Activated CD8-positive, alpha-beta T cell treated with anti-CD3 and anti-CD28 coated beads for 36 hours (primary cell): ENCODE measurements around the gene RAET1E. TPM values are rescaled to one million over a fixed set of nuclear protein-coding genes. Genes with fewer than 3 reads are reported as not detected.
"Not testable (repeated sequence)": the region's sequence is repeated elsewhere in the genome, so short reads cannot be mapped to it uniquely, and the experiment has no call there.

Source experiments
- ATAC-seq: fragments of 200-7000 bp; cut with Tn5 transposase; one replicate; pipeline ENCODE4 v1.10.0; 2021; ENCODE audit warnings: mild to moderate bottlenecking, moderate library complexity
- CTCF ChIA-PET: fragments of 350-600 bp; sonication (Branson Sonifier 250); formaldehyde crosslinking; loops from one replicate; lab custom pipeline; 2021; ENCODE audit warnings: antibody characterized with exemption; lab: Charles Lee
- POLR2A ChIA-PET: fragments of 350-600 bp; sonication (Branson Sonifier 250); formaldehyde crosslinking; loops from one replicate; lab custom pipeline; 2021; ENCODE audit warnings: antibody characterized with exemption; lab: Charles Lee
- DNase-seq: peaks from one replicate; pipeline ENCODE4 v3.0.0-alpha.2; 2020
- H3K27ac Mint-ChIP-seq: one replicate; pipeline ENCODE4 v1.8.0; 2021; ENCODE audit warnings: mild to moderate bottlenecking, mixed read lengths
- H3K27me3 Mint-ChIP-seq: one replicate; pipeline ENCODE4 v1.8.0; 2021; ENCODE audit warnings: mixed read lengths
- H3K36me3 Mint-ChIP-seq: one replicate; pipeline ENCODE4 v1.8.0; 2021; ENCODE audit warnings: low read depth, mixed read lengths
- H3K4me1 Mint-ChIP-seq: one replicate; pipeline ENCODE4 v1.8.0; 2021; ENCODE audit warnings: low read depth, mixed read lengths
- H3K4me3 Mint-ChIP-seq: one replicate; pipeline ENCODE4 v1.8.0; 2021; ENCODE audit warnings: mild to moderate bottlenecking, moderate library complexity, mixed read lengths
- H3K9me3 Mint-ChIP-seq: one replicate; pipeline ENCODE4 v1.8.0; 2021; ENCODE audit warnings: mixed read lengths
- intact Hi-C: fragments of 100-400 bp; cut with micrococcal nuclease; formaldehyde crosslinking; loops from one replicate; pipeline ENCODE4 v1.10.0; 2022
- total RNA-seq, 2 experiments: library from RNA; stranded (reverse); gene quantifications; one replicate each; pipeline ENCODE4 v1.2.3, GENCODE V29; 2021
- TF ChIP-seq, protein P1 (sequence below): fragments of 200-600 bp; IDR thresholded peaks from one replicate; pipeline ENCODE4 v1.8.0; 2022; ENCODE audit warnings: antibody characterized with exemption, mild to moderate bottlenecking

The RAET1E gene
- total RNA-seq, 2 experiments from 2014 or later = not detected

GRCh38 chr6:149909701-149910470 is 12.0 kb upstream of the RAET1E start:
- Mint-ChIP-seq H3K4me3 (no peak overlapping the region), H3K9me3 (peaks cover 8% of the 10 kb centered on the region), H3K27ac (no peak overlapping the region), H3K27me3 (peaks cover 12% of the 10 kb centered on the region), H3K36me3 (peaks cover 2% of the 10 kb centered on the region), H3K4me1 (no peaks in the 10 kb centered on the region)
- DNase-seq (no peak), ATAC-seq (no peak)
- TF ChIP-seq, protein P1, sequence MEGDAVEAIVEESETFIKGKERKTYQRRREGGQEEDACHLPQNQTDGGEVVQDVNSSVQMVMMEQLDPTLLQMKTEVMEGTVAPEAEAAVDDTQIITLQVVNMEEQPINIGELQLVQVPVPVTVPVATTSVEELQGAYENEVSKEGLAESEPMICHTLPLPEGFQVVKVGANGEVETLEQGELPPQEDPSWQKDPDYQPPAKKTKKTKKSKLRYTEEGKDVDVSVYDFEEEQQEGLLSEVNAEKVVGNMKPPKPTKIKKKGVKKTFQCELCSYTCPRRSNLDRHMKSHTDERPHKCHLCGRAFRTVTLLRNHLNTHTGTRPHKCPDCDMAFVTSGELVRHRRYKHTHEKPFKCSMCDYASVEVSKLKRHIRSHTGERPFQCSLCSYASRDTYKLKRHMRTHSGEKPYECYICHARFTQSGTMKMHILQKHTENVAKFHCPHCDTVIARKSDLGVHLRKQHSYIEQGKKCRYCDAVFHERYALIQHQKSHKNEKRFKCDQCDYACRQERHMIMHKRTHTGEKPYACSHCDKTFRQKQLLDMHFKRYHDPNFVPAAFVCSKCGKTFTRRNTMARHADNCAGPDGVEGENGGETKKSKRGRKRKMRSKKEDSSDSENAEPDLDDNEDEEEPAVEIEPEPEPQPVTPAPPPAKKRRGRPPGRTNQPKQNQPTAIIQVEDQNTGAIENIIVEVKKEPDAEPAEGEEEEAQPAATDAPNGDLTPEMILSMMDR = no peak
- CTCF ChIA-PET = no interaction called here
- intact Hi-C loops = no loop called here
- POLR2A ChIA-PET = no interaction called here

DNA sequence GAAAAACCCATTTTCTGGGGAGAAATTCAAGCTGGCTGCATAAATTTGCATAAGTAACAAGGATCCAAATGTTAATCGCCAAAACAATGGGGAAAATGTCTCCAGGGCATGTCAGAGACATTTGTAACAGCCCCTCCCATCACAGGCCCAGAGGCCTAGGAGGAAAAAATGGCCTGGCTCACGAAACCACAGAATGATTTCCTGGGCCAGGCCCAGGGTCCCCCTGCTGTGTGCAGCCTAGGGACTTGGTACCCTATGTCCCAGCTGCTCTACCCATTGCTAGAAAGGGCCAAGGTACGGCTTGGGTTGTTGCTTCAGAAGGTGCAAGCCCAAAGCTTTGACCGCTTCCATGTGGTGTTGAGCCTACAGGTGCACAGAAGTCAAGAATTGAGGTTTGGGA is 10.6 kb upstream of the RAET1E start:
- DNase-seq, POLR2A ChIA-PET, intact Hi-C loops, ATAC-seq, H3K27ac Mint-ChIP-seq, H3K4me1 Mint-ChIP-seq, CTCF ChIA-PET, H3K4me3 Mint-ChIP-seq, H3K36me3 Mint-ChIP-seq, H3K9me3 Mint-ChIP-seq: not testable (repeated sequence)
- H3K27me3 Mint-ChIP-seq = peaks cover 11% of the 10 kb centered on the region

GRCh38 chr6:149907317-149907716 is 9.4 kb upstream of the RAET1E start:
- intact Hi-C loops = no loop called here
- DNase-seq (no peak), ATAC-seq (no peak)
- Mint-ChIP-seq H3K4me3 (no peak overlapping the region), H3K27me3 (peaks cover 6% of the 10 kb centered on the region), H3K27ac (no peak overlapping the region), H3K36me3 (peaks cover 2% of the 10 kb centered on the region), H3K9me3 (peaks cover 8% of the 10 kb centered on the region), H3K4me1 (no peaks in the 10 kb centered on the region)
- ChIA-PET CTCF (no interaction called here), POLR2A (no interaction called here)
- TF ChIP-seq, protein P1 = no peak

DNA sequence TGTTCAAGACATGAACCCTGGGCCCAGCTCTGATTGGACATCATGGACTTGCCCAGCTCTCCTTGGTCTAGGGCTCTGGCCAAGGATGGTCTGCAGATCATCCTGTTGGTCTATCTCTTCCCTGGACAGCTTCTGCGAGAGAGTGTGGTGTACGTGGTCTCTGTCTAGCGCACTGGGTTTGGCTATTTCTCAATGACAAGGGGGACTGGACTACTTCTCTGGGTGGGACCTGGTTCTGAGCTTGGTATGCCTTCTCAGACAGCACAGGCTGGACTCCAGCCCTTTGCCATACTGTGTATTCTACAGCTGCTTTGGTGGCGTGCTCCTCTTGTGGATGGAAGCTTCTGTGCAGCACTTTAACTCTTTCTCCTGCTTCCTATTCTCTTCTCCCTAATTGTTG is 8.5 kb upstream of the RAET1E start:
- H3K9me3 Mint-ChIP-seq = peaks cover 8% of the 10 kb centered on the region
- ChIA-PET POLR2A (no interaction called here), CTCF (no interaction called here)
- no peak overlapping the region for H3K4me3 Mint-ChIP-seq
- H3K27me3 Mint-ChIP-seq = peaks cover 6% of the 10 kb centered on the region
- intact Hi-C loops = no loop called here
- no peaks in the 10 kb centered on the region for H3K4me1 Mint-ChIP-seq
- DNase-seq (no peak), ATAC-seq (no peak)
- no peak overlapping the region for H3K27ac Mint-ChIP-seq
- peaks cover 2% of the 10 kb centered on the region for H3K36me3 Mint-ChIP-seq
- TF ChIP-seq, protein P1 = no peak

GRCh38 chr6:149905911-149906371 is 8.0 kb upstream of the RAET1E start:
- Mint-ChIP-seq H3K4me3 (no peak overlapping the region), H3K36me3 (peaks cover 2% of the 10 kb centered on the region), H3K4me1 (no peaks in the 10 kb centered on the region), H3K27ac (no peak overlapping the region), H3K27me3 (peaks cover 5% of the 10 kb centered on the region), H3K9me3 (peaks cover 8% of the 10 kb centered on the region)
- DNase-seq = no peak
- no peak for ATAC-seq
- CTCF ChIA-PET = no interaction called here
- intact Hi-C loops = no loop called here
- POLR2A ChIA-PET = no interaction called here
- TF ChIP-seq, protein P1 = no peak
